OCI-LY7 (cell line): ENCODE measurements around the gene RNF26. TPM values are rescaled to one million over a fixed set of nuclear protein-coding genes. Genes with fewer than 3 reads are reported as not detected.

ENCODE experiments used
- BruUV-seq: library from RNA; stranded (reverse); fragments of 400-500 nt; replicated peaks from 2 replicates; lab custom pipeline; 2021; lab: Mats Ljungman, UMichigan
- CTCF ChIA-PET: fragments of 300-600 bp; sonication (Branson Sonifier 250); formaldehyde crosslinking; loops from one replicate; lab custom pipeline; 2022; ENCODE audit warnings: antibody characterized with exemption; ENCODE audit not compliant: unreplicated experiment; lab: Charles Lee
- POLR2A ChIA-PET: fragments of 300-600 bp; sonication (Branson Sonifier 250); formaldehyde crosslinking; loops from one replicate; lab custom pipeline; 2022; ENCODE audit warnings: antibody characterized with exemption; lab: Charles Lee
- DNase-seq: peaks from one replicate; pipeline ENCODE4 v3.0.0-alpha.2; 2015; ENCODE audit warnings: low spot score
- H2AFZ ChIP-seq: fragments of 200-600 bp; sonication (generic), shearing (Covaris generic); 2 replicates; pipeline ENCODE4 v1.6.1; 2014; ENCODE audit warnings: mild to moderate bottlenecking, antibody characterized with exemption, low read length, moderate library complexity
- H3K27ac ChIP-seq: fragments of 200-600 bp; sonication (generic); 2 replicates; pipeline ENCODE4 v1.5.1; 2014; ENCODE audit warnings: mixed run types, low read depth, mild to moderate bottlenecking, moderate library complexity, low read length, inconsistent platforms; ENCODE audit not compliant: poor library complexity, severe bottlenecking
- H3K36me3 ChIP-seq: fragments of 200-600 bp; sonication (generic); 2 replicates; pipeline ENCODE4 v1.6.1; 2014; ENCODE audit warnings: mild to moderate bottlenecking, antibody characterized with exemption, low read length, moderate library complexity, mixed read lengths; ENCODE audit not compliant: insufficient read depth
- H3K4me1 ChIP-seq: fragments of 200-600 bp; sonication (generic); 2 replicates; pipeline ENCODE4 v1.5.1; 2014; ENCODE audit warnings: mild to moderate bottlenecking, low read length; ENCODE audit not compliant: insufficient read depth, poor library complexity, severe bottlenecking
- H3K4me2 ChIP-seq: fragments of 200-600 bp; sonication (generic); 2 replicates; pipeline ENCODE4 v1.6.1; 2014; ENCODE audit warnings: mild to moderate bottlenecking, low read length
- H3K4me3 ChIP-seq: fragments of 200-600 bp; sonication (generic); 2 replicates; pipeline ENCODE4 v1.5.1; 2014; ENCODE audit warnings: mild to moderate bottlenecking, low read depth, low read length; ENCODE audit not compliant: poor library complexity, severe bottlenecking
- H3K79me2 ChIP-seq: fragments of 200-600 bp; sonication (generic); 2 replicates; pipeline ENCODE4 v1.6.1; 2016; ENCODE audit warnings: low read depth, mild to moderate bottlenecking, low read length, moderate library complexity, mixed read lengths; ENCODE audit not compliant: insufficient read depth
- H3K9me2 ChIP-seq: fragments of 200-600 bp; sonication (generic); 2 replicates; pipeline ENCODE4 v1.6.1; 2016; ENCODE audit warnings: mild to moderate bottlenecking, low read length, mixed read lengths; ENCODE audit not compliant: insufficient read depth
- H3K9me3 ChIP-seq: fragments of 200-600 bp; sonication (generic); 2 replicates; pipeline ENCODE4 v1.6.1; 2014; ENCODE audit warnings: mild to moderate bottlenecking, mixed run types, low read length, mixed read lengths
- H4K20me1 ChIP-seq: fragments of 200-600 bp; sonication (generic); 2 replicates; pipeline ENCODE4 v1.6.1; 2014; ENCODE audit warnings: mild to moderate bottlenecking, antibody characterized with exemption, low read length, moderate library complexity, mixed read lengths; ENCODE audit not compliant: insufficient read depth
- EZH2phosphoT487 ChIP-seq: fragments of 200-600 bp; sonication (generic); IDR thresholded peaks from 2 replicates; pipeline ENCODE4 v1.6.1; 2018; ENCODE audit warnings: low read depth, borderline replicate concordance, mild to moderate bottlenecking, mixed run types, antibody characterized with exemption, low read length, moderate library complexity, mixed read lengths
- intact Hi-C: fragments of 100-400 bp; cut with micrococcal nuclease; formaldehyde crosslinking; loops from one replicate; pipeline ENCODE4 v1.10.0; 2022; ENCODE audit not compliant: unreplicated experiment
- total RNA-seq, 2 experiments: library from RNA; depleted of rRNA in 1 of 2; stranded (reverse); fragments of >200 nt in 1 of 2; shearing (Covaris generic) in 1 of 2; gene quantifications; 2 replicates each; pipeline ENCODE4 v1.2.3, GENCODE V29; 2014 to 2022
- TF ChIP-seq, protein P1 (sequence below): fragments of 200-600 bp; sonication (generic); conservative IDR thresholded peaks from 2 replicates; pipeline ENCODE4 v1.5.1; 2014; ENCODE audit warnings: mild to moderate bottlenecking, antibody characterized with exemption, low read length, moderate library complexity, mixed read lengths

Gene RNF26
- total RNA-seq, 2 experiments from 2014 or later: 13.9 to 52.5 TPM

DNA sequence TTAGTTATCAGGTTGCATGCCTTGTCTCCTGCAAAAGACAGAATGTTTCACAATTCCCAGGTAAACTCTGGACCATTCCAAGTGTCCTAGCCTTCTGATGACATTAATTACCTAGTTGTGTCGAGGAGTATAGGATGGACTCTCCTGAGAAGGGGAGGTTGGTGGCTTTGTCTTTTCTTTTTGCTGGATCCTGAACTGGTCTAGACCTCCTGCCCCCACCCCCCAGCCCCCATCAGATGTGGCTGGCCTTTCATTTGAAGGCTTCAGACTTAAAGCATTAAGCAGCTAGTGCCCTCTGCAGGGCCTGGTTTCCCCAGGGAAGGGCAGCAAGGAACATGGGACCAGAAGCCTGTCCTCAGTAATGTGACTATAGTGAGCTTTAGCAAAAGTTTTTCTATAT, 27.1 kb upstream of the RNF26 start:
- no peak for TF ChIP-seq EZH2phosphoT487
- TF ChIP-seq, protein P1, sequence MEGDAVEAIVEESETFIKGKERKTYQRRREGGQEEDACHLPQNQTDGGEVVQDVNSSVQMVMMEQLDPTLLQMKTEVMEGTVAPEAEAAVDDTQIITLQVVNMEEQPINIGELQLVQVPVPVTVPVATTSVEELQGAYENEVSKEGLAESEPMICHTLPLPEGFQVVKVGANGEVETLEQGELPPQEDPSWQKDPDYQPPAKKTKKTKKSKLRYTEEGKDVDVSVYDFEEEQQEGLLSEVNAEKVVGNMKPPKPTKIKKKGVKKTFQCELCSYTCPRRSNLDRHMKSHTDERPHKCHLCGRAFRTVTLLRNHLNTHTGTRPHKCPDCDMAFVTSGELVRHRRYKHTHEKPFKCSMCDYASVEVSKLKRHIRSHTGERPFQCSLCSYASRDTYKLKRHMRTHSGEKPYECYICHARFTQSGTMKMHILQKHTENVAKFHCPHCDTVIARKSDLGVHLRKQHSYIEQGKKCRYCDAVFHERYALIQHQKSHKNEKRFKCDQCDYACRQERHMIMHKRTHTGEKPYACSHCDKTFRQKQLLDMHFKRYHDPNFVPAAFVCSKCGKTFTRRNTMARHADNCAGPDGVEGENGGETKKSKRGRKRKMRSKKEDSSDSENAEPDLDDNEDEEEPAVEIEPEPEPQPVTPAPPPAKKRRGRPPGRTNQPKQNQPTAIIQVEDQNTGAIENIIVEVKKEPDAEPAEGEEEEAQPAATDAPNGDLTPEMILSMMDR: peak; percentile 48
- intact Hi-C loops: no loop called here
- Histone ChIP-seq H3K9me3 (no peaks in the 10 kb centered on the region), H3K36me3 (peaks cover 31% of the 10 kb centered on the region), H3K4me1 (no peaks in the 10 kb centered on the region), H3K4me3 (no peak overlapping the region), H3K4me2 (no peak overlapping the region), H3K9me2 (no peaks in the 10 kb centered on the region), H4K20me1 (no peaks in the 10 kb centered on the region), H2AFZ (no peak overlapping the region), H3K79me2 (no peaks in the 10 kb centered on the region), H3K27ac (no peak overlapping the region)
- no peak for DNase-seq
- BruUV-seq: no TSS peak
- ChIA-PET CTCF (interaction anchor here (0.6 to 1.8 kb wide), 3 partner anchors 10 to 74 kb away, joined by 3 to 5 read pairs (median 4); no protein-coding TSS in a partner anchor), POLR2A (interaction anchor here (0.6 to 0.7 kb wide), 2 partner anchors 171 to 703 kb away, joined by 3 to 4 read pairs; no protein-coding TSS in a partner anchor)

DNA sequence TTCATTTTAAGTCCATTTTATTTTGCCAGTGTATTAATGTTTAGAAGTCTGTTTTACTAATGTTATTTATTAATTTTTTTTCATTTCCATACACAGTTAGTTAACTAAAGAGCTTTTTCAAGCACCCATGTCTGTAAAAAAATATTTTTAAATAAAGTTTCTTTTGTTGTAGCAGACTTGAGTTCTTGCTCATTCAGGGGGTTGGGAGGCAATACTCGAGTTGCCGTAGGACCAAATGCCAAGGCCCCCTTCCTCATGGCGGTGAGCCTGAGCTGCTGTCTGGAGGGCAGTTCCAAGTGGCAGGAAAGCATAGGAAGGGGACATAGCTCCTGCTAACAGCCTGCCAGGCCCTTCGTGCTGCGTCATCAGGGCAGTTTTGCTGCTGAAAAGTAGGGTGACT, 26.4 kb upstream of the RNF26 start:
- Histone ChIP-seq H2AFZ (no peak overlapping the region), H3K9me3 (no peaks in the 10 kb centered on the region), H3K4me1 (no peaks in the 10 kb centered on the region), H3K4me2 (no peak overlapping the region), H3K79me2 (no peaks in the 10 kb centered on the region), H3K36me3 (peaks cover 23% of the 10 kb centered on the region), H3K9me2 (no peaks in the 10 kb centered on the region), H3K4me3 (no peak overlapping the region), H3K27ac (no peak overlapping the region), H4K20me1 (no peaks in the 10 kb centered on the region)
- BruUV-seq: no TSS peak
- TF ChIP-seq, protein P1: no peak
- no peak for TF ChIP-seq EZH2phosphoT487
- DNase-seq: no peak
- CTCF ChIA-PET: interaction anchor here (0.6 to 1.8 kb wide), 3 partner anchors 11 to 73 kb away, joined by 3 to 5 read pairs (median 4); no protein-coding TSS in a partner anchor
- intact Hi-C loops: no loop called here
- POLR2A ChIA-PET: interaction anchor here (0.6 to 0.7 kb wide), 2 partner anchors 174 to 704 kb away, joined by 3 to 4 read pairs; no protein-coding TSS in a partner anchor

DNA sequence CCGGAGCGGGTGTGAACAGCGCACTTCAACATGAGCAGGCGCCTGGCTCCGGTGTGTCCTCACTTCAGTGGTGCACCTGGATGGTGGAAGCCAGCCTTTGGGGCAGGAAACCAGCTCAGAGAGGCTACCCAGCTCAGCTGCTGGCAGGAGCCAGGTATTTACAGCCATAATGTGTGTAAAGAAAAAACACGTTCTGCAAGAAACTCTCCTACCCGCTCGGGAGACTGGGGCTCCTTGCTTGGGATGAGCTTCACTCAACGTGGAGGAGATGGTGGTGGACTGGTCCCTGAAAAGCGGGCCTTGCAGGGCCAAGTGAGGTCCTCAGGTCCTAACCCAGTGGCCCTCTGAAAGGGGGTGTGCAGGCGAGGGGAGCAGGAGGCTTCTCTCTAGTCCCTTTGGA, 24.9 kb upstream of the RNF26 start:
- intact Hi-C loops: no loop called here
- H4K20me1 ChIP-seq: no peaks in the 10 kb centered on the region
- H3K79me2 ChIP-seq: no peaks in the 10 kb centered on the region
- no TSS peak for BruUV-seq
- no peaks in the 10 kb centered on the region for H3K4me1 ChIP-seq
- TF ChIP-seq EZH2phosphoT487: no peak
- TF ChIP-seq, protein P1: no peak
- H3K9me3 ChIP-seq: no peaks in the 10 kb centered on the region
- no peaks in the 10 kb centered on the region for H3K9me2 ChIP-seq
- CTCF ChIA-PET: interaction anchor here (0.8 kb wide), 1 partner anchor 9 kb away, joined by 3 read pairs; no protein-coding TSS in a partner anchor
- H2AFZ ChIP-seq: no peak overlapping the region
- DNase-seq: no peak
- H3K4me2 ChIP-seq: no peak overlapping the region
- peaks cover 9% of the 10 kb centered on the region; the same call in 1 of the 2 replicates for H3K36me3 ChIP-seq
- POLR2A ChIA-PET: interaction anchor here (1.3 kb wide), 1 partner anchor 65 kb away, joined by 3 read pairs; no protein-coding TSS in a partner anchor
- H3K27ac ChIP-seq: no peak overlapping the region
- H3K4me3 ChIP-seq: no peak overlapping the region
